Activated CD8-positive, alpha-beta memory T cell treated with anti-CD3 and anti-CD28 coated beads for 4 hours (primary cell): Measurements from ENCODE around the gene PNPLA7.
"Not testable (repeated sequence)": the region's sequence is repeated elsewhere in the genome, so short reads cannot be mapped to it uniquely, and the experiment has no call there.

Source experiments
- DNase-seq, 2 donors: peaks; one replicate each; pipeline ENCODE4 v3.0.0-alpha.2; 2020; ENCODE audit warnings: low read depth in 2 of 2

PNPLA7 gene

DNA sequence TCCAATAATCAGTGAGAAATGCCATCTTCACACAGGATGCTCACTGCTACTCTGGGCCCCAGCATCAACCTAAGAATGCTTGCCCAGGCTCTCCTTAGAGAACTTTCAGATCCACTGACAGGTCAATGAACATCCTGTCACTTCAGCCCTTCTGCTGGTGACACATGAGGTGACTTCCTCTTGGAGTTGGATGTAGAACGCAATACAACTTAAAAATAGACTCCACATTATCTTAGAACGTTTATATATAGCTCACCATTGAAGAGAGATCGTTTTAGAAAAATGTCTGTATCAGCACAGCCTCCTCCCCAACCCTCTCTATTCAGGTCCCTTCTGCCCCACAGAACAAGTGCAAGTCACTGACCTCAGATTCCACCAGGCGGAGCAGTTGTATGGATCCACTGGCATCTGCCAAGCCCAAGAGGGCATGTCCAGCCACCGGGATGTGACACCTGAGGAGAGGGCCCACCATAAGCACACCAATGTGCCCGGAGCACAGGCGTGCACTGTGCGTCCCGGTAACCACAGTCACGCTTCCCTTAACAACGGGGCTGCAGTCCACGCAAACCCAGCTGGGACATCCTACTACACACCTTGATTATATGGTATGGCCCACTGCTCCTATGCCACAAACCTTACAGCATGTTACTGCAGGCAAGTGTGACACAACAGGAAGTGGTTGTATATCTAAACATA lies 25.7 kb upstream of the PNPLA7 start:
- no peak for DNase-seq

DNA sequence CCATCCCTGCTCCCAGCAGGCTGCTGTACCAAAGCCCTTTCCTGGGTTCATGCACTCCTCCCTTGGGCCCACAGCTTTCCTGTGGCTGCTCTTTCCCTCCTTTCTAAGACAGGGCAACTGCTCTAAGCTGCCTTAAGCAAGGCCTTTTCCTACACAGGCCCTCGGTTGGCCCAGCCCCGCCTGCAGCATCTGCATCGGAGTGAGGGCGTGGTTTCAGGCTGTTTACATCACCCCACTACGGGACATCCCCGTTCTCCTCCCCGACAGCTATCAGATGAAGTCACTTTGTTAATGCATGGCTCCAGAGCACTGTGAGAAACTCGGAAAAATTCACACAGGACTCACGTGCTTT lies 25.1 kb upstream of the PNPLA7 start:
- DNase-seq: no peak

DNA sequence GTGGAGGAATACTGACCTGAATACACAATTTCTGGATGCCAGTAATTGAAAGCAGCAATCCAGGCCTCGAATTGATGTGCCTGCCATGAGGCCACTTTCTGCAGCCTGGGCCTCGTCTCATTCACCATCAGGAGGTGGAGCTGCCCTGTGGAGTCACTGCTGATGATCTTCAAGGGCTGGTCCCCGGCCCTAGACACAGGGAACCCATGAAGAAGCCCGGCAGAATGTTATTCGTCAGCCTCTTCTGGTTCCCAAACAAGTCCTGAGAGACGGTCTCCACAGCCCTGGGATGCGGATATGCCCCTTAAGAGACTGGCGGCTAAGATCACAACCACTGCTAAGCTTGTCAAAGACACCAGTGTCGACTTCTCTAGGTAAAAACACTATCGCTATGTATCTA lies 24.0 kb upstream of the PNPLA7 start:
- DNase-seq: no peak

DNA sequence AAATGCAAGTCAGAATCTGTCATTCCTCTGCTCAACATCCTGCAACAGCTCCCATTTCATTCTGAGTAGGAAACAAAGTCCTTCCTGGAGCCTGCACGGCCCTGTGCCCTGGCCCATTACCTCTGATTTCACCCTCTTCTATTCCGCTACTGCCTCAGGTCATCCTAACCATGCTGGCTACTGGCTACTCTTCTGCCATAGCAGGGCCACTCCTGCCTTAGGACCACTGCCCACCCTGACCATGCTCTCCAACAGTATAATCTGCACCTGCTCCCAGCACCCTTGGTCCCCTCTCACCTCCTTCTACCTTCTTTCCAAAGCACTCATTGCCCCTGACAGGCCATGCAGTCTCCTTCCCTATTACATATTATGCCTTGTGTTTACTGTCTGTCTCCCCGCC lies 20.4 kb upstream of the PNPLA7 start:
- DNase-seq: no peak

DNA sequence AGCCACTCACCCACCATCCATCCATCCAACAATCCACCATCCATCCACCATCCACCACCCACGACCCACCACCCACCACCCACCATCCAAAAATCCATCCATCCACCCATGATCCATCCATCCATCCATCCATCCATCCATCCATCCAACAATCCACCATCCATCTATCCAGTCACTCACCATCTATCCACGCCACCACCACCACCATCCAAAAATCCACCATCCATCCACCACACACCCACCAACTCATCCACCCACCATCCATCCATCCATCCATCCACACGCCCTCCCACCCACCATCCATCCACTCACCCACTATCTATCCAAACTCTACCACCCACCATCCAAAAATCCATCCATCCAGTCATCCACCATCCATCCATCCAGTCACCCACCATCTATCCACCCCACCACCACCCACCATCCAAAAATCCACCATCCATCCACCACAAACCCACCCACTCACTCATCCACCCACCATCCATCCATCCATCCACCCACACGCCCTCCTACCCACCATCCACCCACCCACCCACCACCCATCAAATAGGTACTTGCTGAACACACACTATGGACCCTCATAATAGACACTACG lies 19.5 kb upstream of the PNPLA7 start:
- DNase-seq: no peak

DNA sequence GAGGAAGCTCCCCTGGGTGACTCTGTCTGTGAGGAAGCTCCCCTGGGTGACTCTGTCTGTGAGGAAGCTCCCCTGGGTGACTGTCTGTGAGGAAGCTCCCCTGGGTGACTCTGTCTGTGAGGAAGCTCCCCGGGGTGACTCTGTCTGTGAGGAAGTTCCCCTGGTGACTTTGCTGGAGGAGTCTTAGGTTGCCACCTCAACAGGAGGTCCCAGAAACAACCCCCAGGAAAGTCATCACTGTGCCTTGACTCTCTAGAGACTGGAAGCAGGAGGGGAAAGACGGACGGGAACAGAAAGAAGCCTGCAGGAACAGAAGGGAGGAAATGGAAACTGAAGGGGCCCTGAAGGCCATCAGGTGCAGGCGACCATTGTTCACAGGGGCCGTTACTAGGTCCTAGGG lies 18.2 kb upstream of the PNPLA7 start:
- not testable (repeated sequence) for DNase-seq

DNA sequence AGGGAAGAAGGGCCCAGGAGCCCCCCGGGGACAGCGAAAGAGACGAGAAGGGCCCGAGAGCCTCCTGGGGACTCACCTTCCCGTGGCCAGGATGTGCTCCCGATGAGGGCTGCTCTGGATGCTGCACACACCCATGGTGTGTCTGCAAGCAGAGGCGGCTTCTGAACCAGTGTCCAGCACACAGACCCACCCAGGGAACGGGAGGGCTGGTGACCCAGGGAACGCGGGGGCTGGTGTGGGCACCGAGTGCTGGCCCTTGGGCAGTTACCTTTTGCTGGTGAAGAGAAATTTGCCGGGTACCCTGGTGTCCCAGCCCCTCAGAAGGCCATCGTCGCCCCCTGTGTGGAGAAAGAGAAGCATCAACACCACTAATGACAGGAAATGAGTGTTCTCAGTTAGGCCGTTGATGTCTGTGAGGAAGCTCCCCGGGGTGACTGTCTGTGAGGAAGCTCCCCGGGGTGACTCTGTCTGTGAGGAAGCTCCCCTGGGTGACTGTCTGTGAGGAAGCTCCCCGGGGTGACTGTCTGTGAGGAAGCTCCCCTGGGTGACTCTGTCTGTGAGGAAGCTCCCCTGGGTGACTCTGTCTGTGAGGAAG lies 14.7 kb upstream of the PNPLA7 start:
- no peak for DNase-seq

DNA sequence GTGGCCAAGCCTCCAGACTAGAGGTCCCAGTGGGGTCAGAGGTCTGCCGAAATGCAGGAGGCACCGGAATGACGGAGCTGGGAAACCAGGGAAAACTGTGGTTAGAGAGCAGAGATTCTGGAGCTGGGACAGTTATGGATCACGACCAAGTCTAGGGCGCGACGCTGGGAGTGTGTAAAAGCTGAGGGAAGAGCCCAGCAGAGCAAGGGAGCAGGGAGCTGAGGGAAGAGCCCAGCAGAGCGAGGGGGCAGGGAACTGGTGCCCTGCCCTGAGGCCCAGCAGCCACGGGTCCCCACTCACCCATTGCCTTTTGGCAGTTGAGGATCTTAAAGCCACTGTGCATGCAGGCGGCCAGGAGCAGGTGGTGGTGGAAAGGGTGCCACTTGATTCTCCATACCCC lies 13.9 kb upstream of the PNPLA7 start:
- DNase-seq: no peak

DNA sequence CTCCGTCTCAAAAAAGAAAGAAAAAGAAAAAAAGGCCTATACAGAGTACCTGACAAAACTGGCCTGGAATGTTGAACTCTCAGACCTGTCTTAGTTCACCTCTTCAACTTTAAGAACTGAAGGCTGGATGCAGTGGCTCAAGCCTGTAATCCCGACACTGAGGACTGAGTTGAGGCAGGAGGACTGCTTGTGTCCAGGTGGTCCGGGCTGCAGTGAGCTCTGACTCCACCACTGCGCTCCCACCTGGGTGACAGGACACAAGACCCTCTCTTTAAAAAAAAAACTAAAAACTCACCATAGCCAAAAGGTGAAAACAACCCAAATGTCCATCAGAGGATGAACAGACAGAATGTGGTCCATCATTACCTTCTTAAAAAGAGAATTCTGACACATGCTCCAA lies 7.9 kb upstream of the PNPLA7 start:
- no peak for DNase-seq

DNA sequence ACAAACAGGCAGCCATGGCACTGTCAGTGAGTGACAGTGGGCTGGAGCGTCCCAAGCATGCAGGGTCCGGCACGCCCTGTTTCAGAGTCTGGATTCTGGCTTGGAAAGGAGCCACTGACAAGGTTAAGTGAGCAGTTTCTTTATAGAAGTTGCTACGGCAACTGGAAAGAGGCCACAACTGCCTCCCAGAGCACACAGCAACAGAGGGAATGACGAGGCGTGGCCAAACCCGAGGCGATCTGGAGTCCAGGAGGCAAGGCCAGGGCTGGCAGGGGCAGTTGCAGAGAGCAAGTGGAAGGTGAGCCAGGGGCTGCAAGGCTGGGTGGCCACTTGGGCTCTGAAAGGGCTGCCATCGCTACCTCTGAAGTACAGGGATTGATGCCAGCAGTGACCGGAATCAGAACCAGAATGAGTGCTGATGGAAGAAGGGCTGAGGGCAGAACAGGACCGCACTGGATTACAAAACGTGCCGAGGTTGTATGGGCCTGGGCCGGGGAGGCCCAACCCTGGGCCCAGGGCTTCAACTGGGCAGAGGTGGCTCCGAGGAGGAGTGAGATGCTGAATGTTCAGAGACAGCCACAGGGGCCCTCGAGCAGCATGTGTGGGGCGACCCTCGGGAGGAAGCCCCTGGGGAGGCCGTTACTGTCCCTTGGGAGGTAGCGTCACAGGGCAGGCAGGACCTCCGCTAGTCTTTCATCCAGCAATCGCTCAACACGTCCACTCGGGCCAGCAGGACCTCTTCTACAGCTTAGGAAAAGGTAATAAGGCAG lies 6.1 kb upstream of the PNPLA7 start:
- DNase-seq: no peak

DNA sequence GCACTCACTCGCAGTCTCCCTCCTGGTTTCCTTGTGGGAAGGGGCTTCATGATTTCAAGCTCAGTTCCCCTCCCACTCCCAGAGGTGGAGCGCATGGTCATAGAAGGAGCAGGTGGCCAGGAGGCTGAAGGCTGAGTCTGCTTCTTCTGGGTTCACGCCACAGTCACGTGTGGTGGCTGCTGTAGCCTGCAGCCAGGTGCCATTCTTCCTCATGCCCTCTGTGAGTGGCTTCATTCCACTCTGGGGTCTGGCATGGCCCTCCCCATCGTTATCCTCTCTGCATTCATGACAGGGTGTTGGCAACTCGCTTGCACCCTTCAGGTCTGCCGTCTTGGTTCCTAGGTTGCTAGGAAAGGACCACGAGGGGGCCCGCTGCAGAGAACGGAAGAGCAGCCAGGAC lies 5.0 kb upstream of the PNPLA7 start:
- no peak for DNase-seq

DNA sequence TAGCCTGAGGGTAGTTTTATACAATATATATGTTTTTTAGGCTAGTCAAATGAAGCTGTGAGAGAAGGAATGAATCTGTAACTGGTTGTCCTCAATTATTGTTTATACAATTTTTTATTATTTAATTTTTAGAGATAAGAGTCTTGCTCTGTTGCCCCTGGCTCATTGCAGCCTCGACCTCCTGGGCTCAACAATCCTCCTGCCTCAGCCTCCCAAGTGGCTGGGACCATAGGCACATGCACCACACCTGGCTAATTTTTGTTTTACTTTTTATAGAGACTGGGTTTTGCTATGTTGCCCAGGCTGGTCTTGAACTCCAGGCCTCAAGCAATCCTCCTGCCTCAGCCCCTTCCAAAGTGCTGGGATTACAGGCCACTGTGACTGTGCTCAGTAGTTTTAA lies 4.1 kb upstream of the PNPLA7 start:
- DNase-seq: no peak

DNA sequence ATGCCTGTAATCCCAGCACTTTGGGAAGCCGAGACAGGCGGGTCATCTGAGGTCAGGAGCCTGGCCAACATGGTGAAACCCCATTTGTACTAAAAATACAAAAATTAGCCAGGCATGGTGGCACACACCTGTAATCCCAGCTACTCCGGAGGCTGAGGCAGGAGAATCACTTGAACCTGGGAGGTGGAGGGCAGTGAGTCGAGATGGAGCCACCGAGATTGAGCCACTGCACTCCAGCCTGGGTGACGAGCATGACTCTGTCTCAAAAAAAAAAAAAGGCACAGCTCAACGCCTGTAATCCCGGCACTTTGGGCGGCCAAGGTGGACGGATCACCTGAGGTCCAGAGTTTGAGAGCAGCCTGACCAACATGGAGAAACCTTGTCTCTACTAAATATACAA lies 3.5 kb upstream of the PNPLA7 start:
- not testable (repeated sequence) for DNase-seq

DNA sequence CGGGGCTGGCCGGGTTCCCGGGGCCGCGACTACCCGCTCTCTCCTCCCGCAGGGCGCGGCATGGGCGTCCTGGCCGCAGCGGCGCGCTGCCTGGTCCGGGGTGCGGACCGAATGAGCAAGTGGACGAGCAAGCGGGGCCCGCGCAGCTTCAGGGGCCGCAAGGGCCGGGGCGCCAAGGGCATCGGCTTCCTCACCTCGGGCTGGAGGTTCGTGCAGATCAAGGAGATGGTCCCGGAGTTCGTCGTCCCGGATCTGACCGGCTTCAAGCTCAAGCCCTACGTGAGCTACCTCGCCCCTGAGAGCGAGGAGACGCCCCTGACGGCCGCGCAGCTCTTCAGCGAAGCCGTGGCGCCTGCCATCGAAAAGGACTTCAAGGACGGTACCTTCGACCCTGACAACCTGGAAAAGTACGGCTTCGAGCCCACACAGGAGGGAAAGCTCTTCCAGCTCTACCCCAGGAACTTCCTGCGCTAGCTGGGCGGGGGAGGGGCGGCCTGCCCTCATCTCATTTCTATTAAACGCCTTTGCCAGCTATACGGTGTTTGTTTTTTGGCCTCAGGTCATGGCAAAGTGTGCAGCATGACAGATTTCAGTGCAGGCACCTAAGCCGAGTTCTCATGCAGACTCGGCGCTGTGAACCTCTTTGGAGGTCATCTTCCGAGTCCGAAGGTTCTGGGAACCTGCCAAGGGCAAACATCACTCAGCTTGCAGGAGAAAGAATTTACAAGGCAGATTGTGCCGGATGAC lies 2.0 kb upstream of the PNPLA7 start:
- no peak for DNase-seq

DNA sequence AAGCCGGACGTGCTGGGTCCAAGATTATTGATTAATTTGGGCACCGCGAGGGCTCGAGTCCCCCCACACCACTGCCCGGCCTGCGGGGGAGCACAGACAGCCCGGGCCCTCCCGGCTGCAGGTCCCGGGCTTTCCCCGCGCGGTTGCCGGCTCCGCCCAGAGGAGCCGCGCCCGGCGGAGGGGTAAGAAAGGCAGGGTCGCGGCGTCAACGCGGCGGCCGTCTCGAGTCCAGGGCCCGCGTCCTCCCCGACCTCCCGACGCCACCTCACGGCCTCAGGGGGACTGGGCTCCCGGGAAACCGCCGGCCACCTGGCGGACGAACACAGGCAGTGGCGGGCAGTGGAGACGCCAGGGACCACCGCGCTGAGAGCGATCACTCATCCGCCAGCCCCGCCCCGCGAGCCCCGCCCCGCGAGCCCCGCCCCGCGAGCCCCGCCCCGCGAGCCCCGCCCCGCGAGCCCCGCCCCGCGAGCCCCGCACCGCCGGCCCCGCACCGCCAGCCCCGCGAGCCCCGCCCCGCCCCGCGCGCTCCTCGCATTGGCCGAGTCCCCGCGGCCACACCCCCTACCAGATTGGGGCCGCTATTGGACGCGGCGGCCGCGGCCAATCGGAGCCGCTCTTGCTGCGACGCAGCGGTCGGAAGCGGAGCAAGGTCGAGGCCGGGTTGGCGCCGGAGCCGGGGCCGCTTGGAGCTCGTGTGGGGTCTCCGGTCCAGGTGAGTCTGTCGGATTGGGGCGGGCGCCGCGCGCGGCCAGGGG lies 1.2 kb upstream of the PNPLA7 start, which contains the start of gene MRPL41:
Gene MRPL41, plus strand, starts transcription at position 616 of the 758 bp plus-strand sequence. CDS start 203 bp downstream, outside the sequence.
- DNase-seq: peak; percentile 71 to 76

DNA sequence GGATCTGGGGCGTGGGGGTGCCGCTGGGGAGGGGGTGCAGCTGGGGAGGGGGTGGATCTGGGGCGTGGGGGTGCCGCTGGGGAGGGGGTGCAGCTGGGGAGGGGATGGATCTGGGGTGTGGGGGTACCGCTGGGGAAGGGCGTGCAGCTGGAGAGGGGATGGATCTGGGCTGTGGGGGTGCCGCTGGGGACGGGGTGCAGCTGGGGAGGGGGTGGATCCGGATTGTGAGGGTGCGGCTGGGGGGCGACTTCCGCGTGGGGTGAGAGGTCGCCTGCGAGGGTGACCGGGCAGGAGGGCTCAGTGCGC lies 709 bp upstream of the PNPLA7 start:
- not testable (repeated sequence) for DNase-seq

DNA sequence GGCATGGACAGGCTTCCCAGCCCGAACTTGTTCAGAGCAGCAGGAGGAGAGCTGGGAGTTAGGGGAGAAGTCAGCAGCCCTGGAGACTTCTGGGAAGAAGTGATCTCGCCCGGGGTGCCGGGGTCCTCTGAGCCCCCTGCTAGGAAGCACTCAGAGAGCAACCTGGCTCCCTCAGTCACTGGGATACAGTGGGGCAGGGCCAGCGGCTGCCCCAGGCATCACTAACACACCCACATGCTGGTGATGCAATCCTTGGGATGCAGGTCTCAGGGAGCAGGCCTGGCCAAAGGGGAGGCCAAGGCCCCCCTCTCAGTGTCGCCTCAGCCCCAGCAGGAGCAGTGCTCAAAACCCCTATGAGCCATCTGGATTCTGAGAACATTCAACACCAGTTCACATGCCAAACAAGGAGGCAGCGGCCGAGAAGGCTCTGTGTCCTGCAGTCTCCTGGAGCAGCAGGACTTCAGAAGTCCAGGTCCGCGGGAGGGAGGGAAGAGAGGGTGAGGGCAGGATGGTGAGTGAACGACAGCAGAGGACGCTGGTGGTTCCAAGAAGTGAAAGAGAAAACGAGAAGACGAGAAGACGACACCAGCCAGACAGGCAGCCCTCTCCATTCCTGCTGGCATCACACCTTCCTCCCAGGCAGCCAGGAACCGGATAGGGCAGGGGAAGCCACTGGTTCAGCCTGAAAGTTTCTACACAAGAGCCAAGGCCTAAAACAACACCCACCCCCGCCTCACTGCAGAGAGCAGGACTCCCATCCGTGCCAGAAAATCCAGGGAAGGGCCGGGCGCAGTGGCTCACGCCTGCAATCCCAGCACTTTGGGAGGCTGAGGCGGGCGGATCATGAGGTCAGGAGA lies 2.3 kb downstream of the PNPLA7 start:
- no peak for DNase-seq

DNA sequence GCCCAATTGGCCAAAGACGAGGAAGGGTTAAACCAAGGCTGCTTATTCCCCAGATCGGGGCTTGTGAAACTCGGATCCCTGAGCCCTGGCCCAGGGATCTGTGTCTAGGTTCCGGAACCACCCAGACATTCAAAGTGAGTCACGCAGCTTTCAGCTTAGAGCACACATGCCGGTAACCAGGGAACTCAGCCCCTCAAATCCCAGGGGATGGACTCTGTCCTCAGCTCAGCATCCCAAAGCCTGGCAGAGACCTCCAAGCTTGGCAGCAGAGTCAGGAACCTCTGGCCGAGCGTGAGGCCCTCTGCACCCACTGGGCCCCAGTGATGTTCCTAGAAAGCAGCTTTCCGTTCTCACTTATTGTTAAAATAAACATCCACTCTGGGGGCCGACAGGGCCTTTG lies 5.1 kb downstream of the PNPLA7 start:
- no peak for DNase-seq

DNA sequence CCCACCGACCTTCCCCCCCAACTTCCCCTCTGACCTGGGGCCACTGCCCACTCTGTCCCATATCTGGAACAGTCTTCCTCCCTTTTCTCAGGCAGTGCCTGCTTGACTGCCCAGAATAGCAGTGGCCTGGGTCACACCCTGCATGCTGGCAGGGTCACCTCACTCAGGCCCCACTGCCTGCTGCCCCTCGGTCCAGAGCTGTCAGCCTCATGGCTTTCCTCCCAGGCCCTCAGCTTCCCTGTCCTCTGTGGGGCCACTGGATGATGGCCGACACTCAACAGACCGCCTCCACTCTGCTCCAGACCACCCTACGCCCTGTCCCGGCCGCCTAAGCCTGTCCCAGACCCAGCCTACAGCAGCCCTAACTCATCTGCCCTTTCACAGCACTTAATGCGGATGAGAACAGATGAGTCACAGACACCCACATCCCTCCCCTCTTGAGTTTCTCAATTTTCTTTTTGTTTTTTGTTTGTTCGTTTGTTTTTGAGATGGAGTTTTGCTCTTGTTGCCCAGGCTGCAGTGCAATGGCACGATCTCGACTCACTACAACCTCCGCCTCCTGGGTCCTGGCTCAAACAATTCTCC lies 5.9 kb downstream of the PNPLA7 start:
- DNase-seq: no peak
